Neural cell (in vitro differentiated cells): ENCODE data around the gene SPEF1.

ENCODE experiments used
- CTCF ChIP-seq: fragments of 450-650 bp; IDR thresholded peaks from 2 replicates; pipeline ENCODE4 v1.5.1; 2014; ENCODE audit warnings: antibody characterized with exemption, mild to moderate bottlenecking, moderate library complexity; ENCODE audit not compliant: poor library complexity, severe bottlenecking
- EP300 ChIP-seq: fragments of 450-650 bp; conservative IDR thresholded peaks from 2 replicates; pipeline ENCODE4 v1.6.1; 2014; ENCODE audit warnings: antibody characterized with exemption, mild to moderate bottlenecking, moderate library complexity; ENCODE audit not compliant: poor library complexity, severe bottlenecking
- EZH2 ChIP-seq: fragments of 200-600, 300-800 bp; shearing (Covaris generic), sonication (generic); IDR thresholded peaks from 2 replicates; pipeline ENCODE4 v1.6.1; 2014; ENCODE audit warnings: antibody characterized with exemption, low read length, borderline replicate concordance, mild to moderate bottlenecking; ENCODE audit not compliant: insufficient read depth, poor library complexity, severe bottlenecking
- MXI1 ChIP-seq: fragments of 450-650 bp; conservative IDR thresholded peaks from 2 replicates; pipeline ENCODE4 v1.6.1; 2014; ENCODE audit warnings: antibody characterized with exemption, mild to moderate bottlenecking; ENCODE audit not compliant: poor library complexity, severe bottlenecking
- POLR2AphosphoS5 ChIP-seq: IDR thresholded peaks from 2 replicates; pipeline ENCODE4 v1.6.1; 2012
- RAD21 ChIP-seq: fragments of 450-650 bp; conservative IDR thresholded peaks from 2 replicates; pipeline ENCODE4 v1.6.1; 2014; ENCODE audit warnings: antibody characterized with exemption, mild to moderate bottlenecking, moderate library complexity

DNA sequence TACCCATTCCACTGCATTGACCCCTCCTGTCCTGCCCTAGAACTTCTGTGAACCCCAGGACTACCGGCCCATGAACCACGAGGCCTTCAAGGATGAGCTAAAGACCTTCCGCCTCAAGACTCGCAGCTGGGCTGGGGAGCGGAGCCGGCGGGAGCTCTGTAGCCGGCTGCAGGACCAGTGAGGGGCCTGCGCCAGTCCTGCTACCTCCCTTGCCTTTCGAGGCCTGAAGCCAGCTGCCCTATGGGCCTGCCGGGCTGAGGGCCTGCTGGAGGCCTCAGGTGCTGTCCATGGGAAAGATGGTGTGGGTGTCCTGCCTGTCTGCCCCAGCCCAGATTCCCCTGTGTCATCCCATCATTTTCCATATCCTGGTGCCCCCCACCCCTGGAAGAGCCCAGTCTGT is 23.5 kb upstream of the SPEF1 start:
- TF ChIP-seq CTCF = no peak
- no peak for TF ChIP-seq MXI1
- no peak for TF ChIP-seq POLR2AphosphoS5
- TF ChIP-seq EP300 = no peak
- TF ChIP-seq EZH2 = no peak
- TF ChIP-seq RAD21 = no peak
